Measurements from ENCODE around the gene LTBP4.

Gene LTBP4

GRCh38 chr19:40571831-40572495 lies 29.2 kb upstream of the LTBP4 start:
- no peak overlapping the region for H3K4me3 ChIP-seq (ENCODE audit: low read length)
- H3K4me2 ChIP-seq (ENCODE audit: low read length) = no peak overlapping the region
- H4K20me1 ChIP-seq (ENCODE audit: control insufficient read depth, insufficient read depth, low read depth, low read length) = no peaks in the 10 kb centered on the region
- no peak overlapping the region for H3K27ac ChIP-seq (ENCODE audit: low read depth, low read length)
- no peak for TF ChIP-seq EZH2phosphoT487 (IDR thresholded peaks at IDR 0.05; ENCODE audit: borderline replicate concordance, low read length)
- no peak for TF ChIP-seq CTCF (IDR thresholded peaks at IDR 0.05; ENCODE audit: low read depth, low read length, poor library complexity, severe bottlenecking)
- H3F3A ChIP-seq (ENCODE audit: control insufficient read depth, insufficient read depth) = no peaks in the 10 kb centered on the region
- H3K27me3 ChIP-seq (ENCODE audit: control insufficient read depth, low read length) = peaks cover 28% of the 10 kb centered on the region
- no peaks in the 10 kb centered on the region for H3K36me3 ChIP-seq (ENCODE audit: control insufficient read depth, low read length)
- H3K9me3 ChIP-seq (ENCODE audit: control insufficient read depth, insufficient read depth, low read length) = no peaks in the 10 kb centered on the region
- H3K9me2 ChIP-seq (replicated peaks; ENCODE audit: control insufficient read depth, low read length) = no peaks in the 10 kb centered on the region
- H3K4me1 ChIP-seq (ENCODE audit: control insufficient read depth, low read length) = peaks cover 19% of the 10 kb centered on the region
- peaks cover 1% of the 10 kb centered on the region for H3K79me2 ChIP-seq (ENCODE audit: control insufficient read depth, low read length)

- Histone ChIP-seq H3K4me1 (ENCODE audit: control insufficient read depth, low read length) (peaks cover 31% of the 10 kb centered on the region), H3K36me3 (ENCODE audit: control insufficient read depth, low read length) (peaks cover 18% of the 10 kb centered on the region), H3K27ac (ENCODE audit: low read depth, low read length) (no peak overlapping the region), H3K9me2 (replicated peaks; ENCODE audit: control insufficient read depth, low read length) (no peaks in the 10 kb centered on the region), H3K9me3 (ENCODE audit: control insufficient read depth, insufficient read depth, low read length) (no peaks in the 10 kb centered on the region), H3K27me3 (ENCODE audit: control insufficient read depth, low read length) (no peaks in the 10 kb centered on the region), H3K79me2 (ENCODE audit: control insufficient read depth, low read length) (peaks cover 9% of the 10 kb centered on the region), H3F3A (ENCODE audit: control insufficient read depth, insufficient read depth) (no peaks in the 10 kb centered on the region), H3K4me3 (ENCODE audit: low read length) (no peak overlapping the region), H3K4me2 (ENCODE audit: low read length) (no peak overlapping the region), H4K20me1 (ENCODE audit: control insufficient read depth, insufficient read depth, low read depth, low read length) (no peaks in the 10 kb centered on the region)
- TF ChIP-seq CTCF (IDR thresholded peaks at IDR 0.05; ENCODE audit: low read depth, low read length, poor library complexity, severe bottlenecking) = no peak
- no peak for TF ChIP-seq EZH2phosphoT487 (IDR thresholded peaks at IDR 0.05; ENCODE audit: borderline replicate concordance, low read length)
Measured at GRCh38 chr19:40575326-40575725, 25.8 kb upstream of the LTBP4 start.

DNA sequence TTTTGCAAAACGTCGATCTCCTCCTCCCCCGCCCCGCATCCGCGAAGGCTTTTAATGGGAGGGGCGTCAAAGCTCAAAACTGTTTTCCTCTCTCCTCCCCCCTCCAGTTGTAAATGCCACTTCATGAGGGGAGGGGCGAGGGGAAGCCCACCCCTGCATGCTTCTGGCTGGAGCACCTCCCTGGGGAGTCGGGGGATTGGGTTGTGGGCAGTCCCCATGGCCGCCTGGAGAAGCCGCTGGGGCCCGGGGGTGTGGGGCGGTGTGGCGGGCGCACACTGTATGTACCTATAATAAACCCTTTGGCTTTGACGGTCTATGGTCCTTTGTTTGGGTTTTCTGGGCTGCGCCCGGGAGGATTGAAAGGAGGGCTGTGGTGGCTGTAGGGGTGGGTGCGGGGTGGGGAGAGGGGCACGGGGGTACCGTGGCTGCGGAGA lies 25.0 kb upstream of the LTBP4 start:
- H3K27ac ChIP-seq (ENCODE audit: low read depth, low read length) = no peak overlapping the region
- TF ChIP-seq CTCF (IDR thresholded peaks at IDR 0.05; ENCODE audit: low read depth, low read length, poor library complexity, severe bottlenecking) (no peak), EZH2phosphoT487 (IDR thresholded peaks at IDR 0.05; ENCODE audit: borderline replicate concordance, low read length) (no peak)
- H3K9me3 ChIP-seq (ENCODE audit: control insufficient read depth, insufficient read depth, low read length) = no peaks in the 10 kb centered on the region
- H3K4me3 ChIP-seq (ENCODE audit: low read length) = peak overlapping the region; percentile 99
- H3K79me2 ChIP-seq (ENCODE audit: control insufficient read depth, low read length) = peaks cover 9% of the 10 kb centered on the region
- H3K4me1 ChIP-seq (ENCODE audit: control insufficient read depth, low read length) = peaks cover 27% of the 10 kb centered on the region
- no peaks in the 10 kb centered on the region for H3K27me3 ChIP-seq (ENCODE audit: control insufficient read depth, low read length)
- H3K9me2 ChIP-seq (replicated peaks; ENCODE audit: control insufficient read depth, low read length) = no peaks in the 10 kb centered on the region
- H4K20me1 ChIP-seq (ENCODE audit: control insufficient read depth, insufficient read depth, low read depth, low read length) = no peaks in the 10 kb centered on the region
- H3F3A ChIP-seq (ENCODE audit: control insufficient read depth, insufficient read depth) = no peaks in the 10 kb centered on the region
- H3K36me3 ChIP-seq (ENCODE audit: control insufficient read depth, low read length) = peaks cover 23% of the 10 kb centered on the region
- peak overlapping the region; percentile 96 for H3K4me2 ChIP-seq (ENCODE audit: low read length)
